HepG2 (cell line): ENCODE measurements around the gene METTL16.

ENCODE experiments used
- CREB1 ChIP-seq, 2 experiments: fragments of 450-650 bp in 1 of 2; IDR thresholded peaks; 2 replicates each; pipeline ENCODE4 v1.6.1; 2016 to 2017; ENCODE audit warnings: control low read depth in 1 of 2, mild to moderate bottlenecking in 1 of 2, missing compliant biosample characterization in 1 of 2, missing genetic modification characterization in 1 of 2
- DNMT1 ChIP-seq: sonication (generic); formaldehyde crosslinking; IDR thresholded peaks from 2 replicates; pipeline ENCODE4 v1.5.1; 2020; ENCODE audit warnings: mild to moderate bottlenecking, missing genetic modification reagents
- KDM1A ChIP-seq: IDR thresholded peaks from 2 replicates; pipeline ENCODE4 v1.6.1; 2016; ENCODE audit warnings: missing compliant biosample characterization
- KLF13 ChIP-seq: sonication (generic); formaldehyde crosslinking; IDR thresholded peaks from 2 replicates; pipeline ENCODE4 v1.4.0; 2020; ENCODE audit warnings: mild to moderate bottlenecking, missing genetic modification reagents
- KLF9 ChIP-seq: IDR thresholded peaks from 2 replicates; pipeline ENCODE4 v1.6.1; 2016; ENCODE audit warnings: low read depth
- POLR2AphosphoS5 ChIP-seq: IDR thresholded peaks from 2 replicates; pipeline ENCODE4 v1.6.1; 2012; ENCODE audit warnings: low read depth, low read length
- ZFP82 ChIP-seq: sonication (generic); formaldehyde crosslinking; IDR thresholded peaks from 2 replicates; pipeline ENCODE4 v1.5.1; 2020; ENCODE audit warnings: mild to moderate bottlenecking, missing genetic modification reagents, borderline replicate concordance

DNA sequence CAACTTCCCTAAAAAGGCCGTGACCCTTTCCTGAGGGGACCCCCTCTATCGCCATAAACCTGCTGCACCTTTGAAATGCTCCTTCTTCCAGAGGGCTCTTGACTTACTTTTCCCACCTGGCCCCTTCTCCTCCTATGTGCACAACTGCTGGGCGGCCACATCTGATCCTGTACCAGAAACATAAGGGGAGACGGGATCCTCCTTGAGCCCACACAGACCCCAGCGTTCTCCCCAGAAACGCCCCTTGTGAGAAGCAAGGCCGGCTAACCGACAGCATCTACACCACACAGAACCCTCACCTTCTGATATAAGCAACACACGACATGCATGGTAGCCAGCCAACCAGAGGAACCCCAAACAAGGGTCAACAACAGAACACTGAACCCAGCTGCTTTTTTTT lies 96.6 kb downstream of the METTL16 start:
- no peak for TF ChIP-seq KDM1A
- no peak for TF ChIP-seq POLR2AphosphoS5
- no peak for TF ChIP-seq KLF9 (CRISPR knock-in tag)
- no peak for TF ChIP-seq ZFP82 (CRISPR knock-in tag)
- TF ChIP-seq DNMT1 (CRISPR knock-in tag), result no peak
- no peak for TF ChIP-seq KLF13 (CRISPR knock-in tag)
- TF ChIP-seq CREB1 (IDR thresholded peaks at IDR 0.05), result no peak
- no peak for TF ChIP-seq CREB1 (CRISPR knock-in tag; IDR thresholded peaks at IDR 0.05)
